Gastrocnemius medialis (tissue), 4 donors: ENCODE measurements around the gene NEB.
A peak's percentile ranks its signal among the peaks of the same experiment; 100 is the strongest.

Source experiments
- POLR2A ChIP-seq, 2 donors: fragments of 450-650 bp; IDR thresholded peaks; one replicate each; pipeline ENCODE4 v1.6.1; 2017; ENCODE audit warnings: antibody characterized with exemption in 2 of 2, mild to moderate bottlenecking in 2 of 2, moderate library complexity in 2 of 2
- TF ChIP-seq, protein P1 (sequence below), 5 experiments: fragments of 450-650 bp in 3 of 5; fragments of 200-600 bp in 2 of 5; sonication (generic) in 2 of 5; IDR thresholded peaks in 4 of 5; conservative IDR thresholded peaks in 1 of 5; 1 replicate in 4 of 5; 2 replicates in 1 of 5; pipeline ENCODE4 v1.5.1; 2016 to 2019; ENCODE audit warnings: antibody characterized with exemption in 5 of 5, mild to moderate bottlenecking in 3 of 5, moderate library complexity in 3 of 5

DNA sequence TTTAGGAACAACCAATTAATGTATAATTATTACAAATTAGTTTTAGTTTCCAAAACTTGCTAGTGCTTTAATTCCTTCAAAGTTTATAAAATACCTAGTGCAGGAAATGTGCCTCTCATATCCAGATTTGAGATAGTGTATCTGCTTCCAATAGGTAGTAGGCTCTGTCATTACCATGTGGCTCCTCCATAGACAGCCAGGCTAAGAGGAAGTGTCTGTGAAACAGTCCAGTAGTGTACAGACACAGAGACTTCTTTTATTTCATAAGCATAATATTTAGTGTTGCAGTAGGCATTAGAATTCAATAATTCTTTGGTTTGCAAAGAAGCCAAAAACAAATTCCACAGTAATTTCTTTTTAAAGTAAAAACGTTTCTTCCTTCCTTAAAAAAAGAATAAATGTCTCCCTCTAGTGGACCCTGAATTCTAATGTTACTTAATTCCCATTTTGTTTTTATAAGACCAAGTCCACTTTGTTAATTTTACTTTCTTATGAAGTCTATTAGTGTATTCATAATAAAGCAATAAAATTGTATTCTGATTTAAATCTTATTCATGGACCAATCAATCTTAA lies 101.2 kb downstream of the NEB start:
- TF ChIP-seq, protein P1, sequence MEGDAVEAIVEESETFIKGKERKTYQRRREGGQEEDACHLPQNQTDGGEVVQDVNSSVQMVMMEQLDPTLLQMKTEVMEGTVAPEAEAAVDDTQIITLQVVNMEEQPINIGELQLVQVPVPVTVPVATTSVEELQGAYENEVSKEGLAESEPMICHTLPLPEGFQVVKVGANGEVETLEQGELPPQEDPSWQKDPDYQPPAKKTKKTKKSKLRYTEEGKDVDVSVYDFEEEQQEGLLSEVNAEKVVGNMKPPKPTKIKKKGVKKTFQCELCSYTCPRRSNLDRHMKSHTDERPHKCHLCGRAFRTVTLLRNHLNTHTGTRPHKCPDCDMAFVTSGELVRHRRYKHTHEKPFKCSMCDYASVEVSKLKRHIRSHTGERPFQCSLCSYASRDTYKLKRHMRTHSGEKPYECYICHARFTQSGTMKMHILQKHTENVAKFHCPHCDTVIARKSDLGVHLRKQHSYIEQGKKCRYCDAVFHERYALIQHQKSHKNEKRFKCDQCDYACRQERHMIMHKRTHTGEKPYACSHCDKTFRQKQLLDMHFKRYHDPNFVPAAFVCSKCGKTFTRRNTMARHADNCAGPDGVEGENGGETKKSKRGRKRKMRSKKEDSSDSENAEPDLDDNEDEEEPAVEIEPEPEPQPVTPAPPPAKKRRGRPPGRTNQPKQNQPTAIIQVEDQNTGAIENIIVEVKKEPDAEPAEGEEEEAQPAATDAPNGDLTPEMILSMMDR (IDR thresholded peaks at IDR 0.05 in 4 of 5, conservative IDR thresholded peaks at IDR 0.05 in 1 of 5), result peak in 1 of 5 experiments; percentile 17
- no peak for TF ChIP-seq POLR2A (IDR thresholded peaks at IDR 0.05)
